NB4 (cell line): Measurements from ENCODE around the gene ARHGEF9.

ENCODE experiments used
- CTCF ChIP-seq: IDR thresholded peaks from one replicate; pipeline ENCODE4 v1.5.1; 2012; ENCODE audit warnings: low read depth, low read length
- MAX ChIP-seq: IDR thresholded peaks from 2 replicates; pipeline ENCODE4 v1.6.1; 2011; ENCODE audit warnings: low read depth, low read length
- MYC ChIP-seq: IDR thresholded peaks from 2 replicates; pipeline ENCODE4 v1.6.1; 2011; ENCODE audit warnings: low read depth, low read length
- POLR2A ChIP-seq: IDR thresholded peaks from 2 replicates; pipeline ENCODE4 v1.6.1; 2011; ENCODE audit warnings: mild to moderate bottlenecking; ENCODE audit not compliant: insufficient read length; ENCODE audit errors: extremely low read depth

- TF ChIP-seq CTCF (no peak), POLR2A (no peak), MAX (no peak), MYC (no peak)
Measured at GRCh38 chrX:63702556-63702955, 82.5 kb downstream of the ARHGEF9 start.
